ENCODE results near the gene RAB3C. TPM values are rescaled to one million over a fixed set of nuclear protein-coding genes. Genes with fewer than 3 reads are reported as not detected.

The RAB3C gene
- total RNA-seq, 2 experiments from 2014 or later, result not detected

DNA sequence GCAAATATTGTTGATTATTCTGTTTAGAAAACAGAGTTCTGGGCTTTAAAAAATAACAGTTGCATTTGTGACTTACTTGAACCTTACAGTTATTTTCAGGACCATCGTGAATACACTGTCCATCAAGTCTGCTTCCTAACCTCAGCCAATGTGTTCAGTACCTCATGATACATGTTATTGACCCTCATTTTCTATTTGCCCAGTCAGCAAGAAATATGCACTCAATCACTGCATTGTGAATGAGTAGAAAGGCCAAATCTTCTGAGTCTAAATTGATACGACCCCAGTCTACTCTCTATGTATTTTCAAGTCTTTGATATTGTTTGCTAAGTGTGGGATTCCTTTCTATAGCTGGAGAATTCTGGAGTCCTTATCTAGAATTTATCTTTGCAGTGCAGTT is 156.2 kb downstream of the RAB3C start:
- H3K9me3 ChIP-seq (ENCODE audit: control insufficient read depth in 1 of 2, insufficient read depth in 1 of 2, low read length in 2 of 2), result no peaks in the 10 kb centered on the region
- H3K4me1 ChIP-seq (ENCODE audit: insufficient read depth, low read length), result no peaks in the 10 kb centered on the region
- ChIA-PET CTCF (no interaction called here), POLR2A (no interaction called here)
- intact Hi-C loops (cut with DNase I, micrococcal nuclease), result no loop called here
- Mint-ChIP-seq H3K4me1 (ENCODE audit: low read depth) (no peaks in the 10 kb centered on the region), H3K27me3 (no peaks in the 10 kb centered on the region), H3K9me3 (no peaks in the 10 kb centered on the region), H3K4me3 (no peak overlapping the region), H3K27ac (no peak overlapping the region), H3K36me3 (ENCODE audit: low read depth) (no peaks in the 10 kb centered on the region)
- H3K27ac ChIP-seq (ENCODE audit: low read depth in 1 of 2, low read length in 2 of 2), result no peak overlapping the region
- H3K36me3 ChIP-seq (ENCODE audit: insufficient read depth, low read length), result no peaks in the 10 kb centered on the region
- H3K27me3 ChIP-seq (ENCODE audit: control insufficient read depth in 1 of 2, insufficient read depth in 2 of 2, low read length in 2 of 2), result no peaks in the 10 kb centered on the region
- TF ChIP-seq, protein P1, sequence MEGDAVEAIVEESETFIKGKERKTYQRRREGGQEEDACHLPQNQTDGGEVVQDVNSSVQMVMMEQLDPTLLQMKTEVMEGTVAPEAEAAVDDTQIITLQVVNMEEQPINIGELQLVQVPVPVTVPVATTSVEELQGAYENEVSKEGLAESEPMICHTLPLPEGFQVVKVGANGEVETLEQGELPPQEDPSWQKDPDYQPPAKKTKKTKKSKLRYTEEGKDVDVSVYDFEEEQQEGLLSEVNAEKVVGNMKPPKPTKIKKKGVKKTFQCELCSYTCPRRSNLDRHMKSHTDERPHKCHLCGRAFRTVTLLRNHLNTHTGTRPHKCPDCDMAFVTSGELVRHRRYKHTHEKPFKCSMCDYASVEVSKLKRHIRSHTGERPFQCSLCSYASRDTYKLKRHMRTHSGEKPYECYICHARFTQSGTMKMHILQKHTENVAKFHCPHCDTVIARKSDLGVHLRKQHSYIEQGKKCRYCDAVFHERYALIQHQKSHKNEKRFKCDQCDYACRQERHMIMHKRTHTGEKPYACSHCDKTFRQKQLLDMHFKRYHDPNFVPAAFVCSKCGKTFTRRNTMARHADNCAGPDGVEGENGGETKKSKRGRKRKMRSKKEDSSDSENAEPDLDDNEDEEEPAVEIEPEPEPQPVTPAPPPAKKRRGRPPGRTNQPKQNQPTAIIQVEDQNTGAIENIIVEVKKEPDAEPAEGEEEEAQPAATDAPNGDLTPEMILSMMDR (IDR thresholded peaks at IDR 0.05), result no peak
- DNase-seq, result no peak
- no peak for ATAC-seq (ENCODE audit: poor library complexity)
- no peak overlapping the region for H3K4me3 ChIP-seq (ENCODE audit: low read length)

DNA sequence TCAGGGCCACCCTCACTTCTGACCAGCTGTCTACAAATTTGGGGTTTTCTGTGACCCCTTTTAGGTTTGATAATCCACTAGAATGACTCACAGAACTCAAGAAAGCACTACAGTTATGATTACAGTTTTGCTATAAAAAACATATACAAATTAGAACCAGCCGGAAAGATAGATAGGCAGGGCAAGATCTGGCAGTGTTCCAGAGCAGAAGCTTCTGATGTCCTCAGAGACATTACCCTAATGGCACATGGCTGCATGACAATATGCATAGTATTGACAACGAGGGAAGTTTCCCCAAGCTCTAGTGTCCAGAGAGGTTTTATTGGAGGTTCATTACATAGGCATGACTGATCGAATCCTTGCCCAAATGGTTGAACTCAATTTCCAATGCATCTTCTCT is 158.1 kb downstream of the RAB3C start:
- Mint-ChIP-seq H3K4me3 (no peak overlapping the region), H3K27ac (no peak overlapping the region), H3K4me1 (ENCODE audit: low read depth) (no peaks in the 10 kb centered on the region), H3K9me3 (no peaks in the 10 kb centered on the region), H3K27me3 (no peaks in the 10 kb centered on the region), H3K36me3 (ENCODE audit: low read depth) (no peaks in the 10 kb centered on the region)
- Histone ChIP-seq H3K36me3 (ENCODE audit: insufficient read depth, low read length) (no peaks in the 10 kb centered on the region), H3K4me3 (ENCODE audit: low read length) (no peak overlapping the region), H3K27me3 (ENCODE audit: control insufficient read depth in 1 of 2, insufficient read depth in 2 of 2, low read length in 2 of 2) (no peaks in the 10 kb centered on the region), H3K27ac (ENCODE audit: low read depth in 1 of 2, low read length in 2 of 2) (no peak overlapping the region), H3K9me3 (ENCODE audit: control insufficient read depth in 1 of 2, insufficient read depth in 1 of 2, low read length in 2 of 2) (no peaks in the 10 kb centered on the region), H3K4me1 (ENCODE audit: insufficient read depth, low read length) (no peaks in the 10 kb centered on the region)
- TF ChIP-seq, protein P1 (IDR thresholded peaks at IDR 0.05), result no peak
- ATAC-seq (ENCODE audit: poor library complexity) (no peak), DNase-seq (no peak)
- intact Hi-C loops (cut with DNase I, micrococcal nuclease), result no loop called here
- CTCF ChIA-PET, result no interaction called here
- POLR2A ChIA-PET, result no interaction called here

- H3K4me1 Mint-ChIP-seq (ENCODE audit: low read depth), result no peaks in the 10 kb centered on the region
- CTCF ChIA-PET, result interaction anchor here (0.6 kb wide), 1 partner anchor 1720 kb away, joined by 6 read pairs; no protein-coding TSS in a partner anchor
- ATAC-seq (ENCODE audit: poor library complexity), result no peak
- H3K27ac Mint-ChIP-seq, result no peak overlapping the region
- no peaks in the 10 kb centered on the region for H3K4me1 ChIP-seq (ENCODE audit: insufficient read depth, low read length)
- no peaks in the 10 kb centered on the region for H3K36me3 Mint-ChIP-seq (ENCODE audit: low read depth)
- no peak overlapping the region for H3K27ac ChIP-seq (ENCODE audit: low read depth in 1 of 2, low read length in 2 of 2)
- H3K27me3 ChIP-seq (ENCODE audit: control insufficient read depth in 1 of 2, insufficient read depth in 2 of 2, low read length in 2 of 2), result no peaks in the 10 kb centered on the region
- H3K9me3 ChIP-seq (ENCODE audit: control insufficient read depth in 1 of 2, insufficient read depth in 1 of 2, low read length in 2 of 2), result no peaks in the 10 kb centered on the region
- DNase-seq, result no peak
- H3K27me3 Mint-ChIP-seq, result no peaks in the 10 kb centered on the region
- POLR2A ChIA-PET, result no interaction called here
- H3K36me3 ChIP-seq (ENCODE audit: insufficient read depth, low read length), result no peaks in the 10 kb centered on the region
- intact Hi-C loops (cut with DNase I, micrococcal nuclease), result no loop called here
- H3K4me3 Mint-ChIP-seq, result no peak overlapping the region
- H3K4me3 ChIP-seq (ENCODE audit: low read length), result no peak overlapping the region
- TF ChIP-seq, protein P1 (IDR thresholded peaks at IDR 0.05), result no peak
- H3K9me3 Mint-ChIP-seq, result no peaks in the 10 kb centered on the region
These were observed 162.5 kb downstream of the RAB3C start for GRCh38 chr5:58745350-58745749.

Measured in CD4-positive, alpha-beta T cell (primary cell).